Sigmoid colon (tissue), 3 donors: Measurements from ENCODE around the gene AKT1S1.

Experiments used
- POLR2A ChIP-seq, 2 donors: fragments of 450-650 bp; IDR thresholded peaks; one replicate each; pipeline ENCODE4 v1.6.1; 2016; ENCODE audit warnings: antibody characterized with exemption in 2 of 2, mild to moderate bottlenecking in 2 of 2, moderate library complexity in 2 of 2
- TF ChIP-seq, protein P1 (sequence below), 4 experiments: fragments of 450-650 bp in 3 of 4; fragments of 200-600 bp in 1 of 4; IDR thresholded peaks; one replicate each; pipeline ENCODE4 v1.5.1; 2016 to 2019; ENCODE audit warnings: antibody characterized with exemption in 4 of 4, mild to moderate bottlenecking in 3 of 4, moderate library complexity in 2 of 4

DNA sequence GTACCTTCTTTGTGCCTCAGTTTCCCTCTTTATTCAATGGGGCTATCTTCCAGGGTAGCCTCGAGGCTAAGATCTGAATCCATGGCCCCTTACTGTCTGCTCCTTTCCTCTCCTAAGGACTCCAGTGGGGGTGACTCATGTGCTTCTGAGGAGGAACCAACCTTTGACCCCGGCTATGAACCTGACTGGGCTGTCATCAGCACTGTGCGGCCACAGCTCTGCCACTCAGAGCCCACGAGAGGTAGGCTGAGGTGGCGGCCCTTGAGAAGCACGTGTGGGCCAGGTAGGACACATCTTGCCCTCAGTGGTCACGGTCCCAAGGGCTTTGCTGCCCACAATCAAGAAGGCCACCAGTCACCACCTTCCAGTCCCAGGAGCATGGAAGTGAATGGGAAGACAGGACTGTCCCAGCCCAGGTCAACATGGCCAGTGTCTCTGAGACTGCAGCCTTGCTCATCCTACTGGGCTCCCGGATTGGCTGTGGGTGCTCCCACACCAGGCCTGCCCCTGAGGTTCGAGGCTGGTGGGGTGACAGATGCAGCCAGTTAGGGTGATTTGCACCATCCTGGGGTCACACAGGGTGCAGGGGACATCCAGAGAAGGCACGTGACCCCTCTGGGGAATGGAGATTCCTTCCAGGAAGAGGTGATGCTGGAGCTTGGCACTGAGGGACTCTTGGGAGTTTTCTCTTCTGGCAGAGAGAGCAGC is 3.2 kb upstream of the AKT1S1 start:
- no peak for TF ChIP-seq POLR2A (IDR thresholded peaks at IDR 0.05)
- TF ChIP-seq, protein P1, sequence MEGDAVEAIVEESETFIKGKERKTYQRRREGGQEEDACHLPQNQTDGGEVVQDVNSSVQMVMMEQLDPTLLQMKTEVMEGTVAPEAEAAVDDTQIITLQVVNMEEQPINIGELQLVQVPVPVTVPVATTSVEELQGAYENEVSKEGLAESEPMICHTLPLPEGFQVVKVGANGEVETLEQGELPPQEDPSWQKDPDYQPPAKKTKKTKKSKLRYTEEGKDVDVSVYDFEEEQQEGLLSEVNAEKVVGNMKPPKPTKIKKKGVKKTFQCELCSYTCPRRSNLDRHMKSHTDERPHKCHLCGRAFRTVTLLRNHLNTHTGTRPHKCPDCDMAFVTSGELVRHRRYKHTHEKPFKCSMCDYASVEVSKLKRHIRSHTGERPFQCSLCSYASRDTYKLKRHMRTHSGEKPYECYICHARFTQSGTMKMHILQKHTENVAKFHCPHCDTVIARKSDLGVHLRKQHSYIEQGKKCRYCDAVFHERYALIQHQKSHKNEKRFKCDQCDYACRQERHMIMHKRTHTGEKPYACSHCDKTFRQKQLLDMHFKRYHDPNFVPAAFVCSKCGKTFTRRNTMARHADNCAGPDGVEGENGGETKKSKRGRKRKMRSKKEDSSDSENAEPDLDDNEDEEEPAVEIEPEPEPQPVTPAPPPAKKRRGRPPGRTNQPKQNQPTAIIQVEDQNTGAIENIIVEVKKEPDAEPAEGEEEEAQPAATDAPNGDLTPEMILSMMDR (IDR thresholded peaks at IDR 0.05): no peak
